ENCODE data around the gene DIAPH2.

GRCh38 chrX:97310373-97310772 is 625.7 kb downstream of the DIAPH2 start:
- no peak for TF ChIP-seq GATA2 (CRISPR knock-in tag; IDR thresholded peaks at IDR 0.05)
- TF ChIP-seq ZNF79 (CRISPR knock-in tag; IDR thresholded peaks at IDR 0.05; ENCODE audit: low read depth) = no peak
- no peak for TF ChIP-seq ESRRA (IDR thresholded peaks at IDR 0.05; ENCODE audit: borderline replicate concordance, low read depth)
- no peak for TF ChIP-seq POLR2A (conservative IDR thresholded peaks at IDR 0.05)
- TF ChIP-seq SRF (CRISPR knock-in tag; IDR thresholded peaks at IDR 0.05) = no peak
- TF ChIP-seq POLR2AphosphoS5 (IDR thresholded peaks at IDR 0.05; ENCODE audit: control insufficient read depth, insufficient read depth, low read depth, low read length) = no peak
- no peak for TF ChIP-seq SUPT5H (IDR thresholded peaks at IDR 0.05)
- TF ChIP-seq EZH2 (IDR thresholded peaks at IDR 0.05; ENCODE audit: borderline replicate concordance, low read depth, low read length) = no peak
- TF ChIP-seq CTCF (IDR thresholded peaks at IDR 0.05 in 2 of 3, conservative IDR thresholded peaks at IDR 0.05 in 1 of 3; ENCODE audit: insufficient read depth in 2 of 3, low read depth in 1 of 3, low read length in 3 of 3) = no peak
- TF ChIP-seq KDM1A (IDR thresholded peaks at IDR 0.05) = no peak
- TF ChIP-seq ZNF239 (CRISPR knock-in tag; IDR thresholded peaks at IDR 0.05) = no peak
